ENCODE results near the gene CAT. TPM values are rescaled to one million over a fixed set of nuclear protein-coding genes. Genes with fewer than 3 reads are reported as not detected.
A peak's percentile ranks its signal among the peaks of the same experiment; 100 is the strongest.

The CAT gene
- polyA plus RNA-seq, 3 donors = 122 to 432 (median 429) TPM

GRCh38 chr11:34458525-34458924, 19.8 kb downstream of the CAT start:
- peaks cover 0 to 2% (median 0%) of the 10 kb centered on the region in 7 donors for H3K9me3 Mint-ChIP-seq
- no peak overlapping the region for H3K4me3 Mint-ChIP-seq
- Histone ChIP-seq H3K27ac (ENCODE audit: low read depth in 1 of 2, low read length in 2 of 2) (peak overlapping the region in 1 of 2 donors; percentile 27), H2AFZ (ENCODE audit: insufficient read depth, low read depth, low read length, poor library complexity, severe bottlenecking) (no peak overlapping the region), H3K79me2 (ENCODE audit: insufficient read depth, low read length) (peaks cover 69% of the 10 kb centered on the region), H3K27me3 (ENCODE audit: control insufficient read depth in 2 of 2, insufficient read depth in 2 of 2, low read length in 2 of 2) (no peaks in the 10 kb centered on the region), H3K9me3 (replicated peaks in 1 of 2; ENCODE audit: control insufficient read depth in 1 of 2, insufficient read depth in 1 of 2, low read length in 2 of 2) (no peaks in the 10 kb centered on the region), H4K20me1 (ENCODE audit: insufficient read depth, low read length) (peaks cover 38% of the 10 kb centered on the region), H3K9ac (ENCODE audit: insufficient read depth, low read length, poor library complexity, severe bottlenecking) (no peak overlapping the region), H3K4me2 (replicated peaks; ENCODE audit: extremely low read depth, low read length, poor library complexity, severe bottlenecking) (no peak overlapping the region), H3K4me3 (replicated peaks in 1 of 3; ENCODE audit: low read depth in 2 of 3, low read length in 3 of 3) (no peak overlapping the region), H3K36me3 (replicated peaks in 1 of 2; ENCODE audit: control insufficient read depth in 1 of 2, insufficient read depth in 2 of 2, low read length in 2 of 2) (peaks cover 96 to 100% of the 10 kb centered on the region in 2 donors), H3K4me1 (ENCODE audit: control insufficient read depth in 1 of 2, insufficient read depth in 2 of 2, low read length in 2 of 2) (no peaks in the 10 kb centered on the region)
- peaks cover 91 to 96% of the 10 kb centered on the region in 2 donors for H3K36me3 Mint-ChIP-seq
- no peak for DNase-seq
- no peaks in the 10 kb centered on the region for H3K4me1 Mint-ChIP-seq
- H3K27me3 Mint-ChIP-seq (ENCODE audit: low read depth in 3 of 3) = no peaks in the 10 kb centered on the region
- TF ChIP-seq, protein P1, sequence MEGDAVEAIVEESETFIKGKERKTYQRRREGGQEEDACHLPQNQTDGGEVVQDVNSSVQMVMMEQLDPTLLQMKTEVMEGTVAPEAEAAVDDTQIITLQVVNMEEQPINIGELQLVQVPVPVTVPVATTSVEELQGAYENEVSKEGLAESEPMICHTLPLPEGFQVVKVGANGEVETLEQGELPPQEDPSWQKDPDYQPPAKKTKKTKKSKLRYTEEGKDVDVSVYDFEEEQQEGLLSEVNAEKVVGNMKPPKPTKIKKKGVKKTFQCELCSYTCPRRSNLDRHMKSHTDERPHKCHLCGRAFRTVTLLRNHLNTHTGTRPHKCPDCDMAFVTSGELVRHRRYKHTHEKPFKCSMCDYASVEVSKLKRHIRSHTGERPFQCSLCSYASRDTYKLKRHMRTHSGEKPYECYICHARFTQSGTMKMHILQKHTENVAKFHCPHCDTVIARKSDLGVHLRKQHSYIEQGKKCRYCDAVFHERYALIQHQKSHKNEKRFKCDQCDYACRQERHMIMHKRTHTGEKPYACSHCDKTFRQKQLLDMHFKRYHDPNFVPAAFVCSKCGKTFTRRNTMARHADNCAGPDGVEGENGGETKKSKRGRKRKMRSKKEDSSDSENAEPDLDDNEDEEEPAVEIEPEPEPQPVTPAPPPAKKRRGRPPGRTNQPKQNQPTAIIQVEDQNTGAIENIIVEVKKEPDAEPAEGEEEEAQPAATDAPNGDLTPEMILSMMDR (IDR thresholded peaks at IDR 0.05) = no peak
- intact Hi-C loops (cut with micrococcal nuclease) = loop anchor here (10.0 kb wide), 2 partner anchors 54 to 94 kb away; no protein-coding TSS in a partner anchor
- WGBS (ENCODE audit: insufficient coverage) = no CpG with 5 or more reads among the region's 4 CpGs
- H3K27ac Mint-ChIP-seq = peak overlapping the region in 2 of 7 donors; percentile 54 to 57

GRCh38 chr11:34459507-34460162, 20.9 kb downstream of the CAT start:
- H3K4me1 ChIP-seq (ENCODE audit: control insufficient read depth in 1 of 2, insufficient read depth in 2 of 2, low read length in 2 of 2) = peaks cover 0 to 7% of the 10 kb centered on the region in 2 donors
- H3K27me3 Mint-ChIP-seq (ENCODE audit: low read depth in 3 of 3) = no peaks in the 10 kb centered on the region
- peaks cover 68% of the 10 kb centered on the region for H3K79me2 ChIP-seq (ENCODE audit: insufficient read depth, low read length)
- H3K4me3 ChIP-seq (replicated peaks in 1 of 3; ENCODE audit: low read depth in 2 of 3, low read length in 3 of 3) = no peak overlapping the region
- H3K9ac ChIP-seq (ENCODE audit: insufficient read depth, low read length, poor library complexity, severe bottlenecking) = no peak overlapping the region
- DNase-seq = no peak
- H3K27ac Mint-ChIP-seq = no peak overlapping the region
- peaks cover 96 to 100% of the 10 kb centered on the region in 2 donors for H3K36me3 ChIP-seq (replicated peaks in 1 of 2; ENCODE audit: control insufficient read depth in 1 of 2, insufficient read depth in 2 of 2, low read length in 2 of 2)
- 92% methylated on average over 2 of the region's 3 CpGs for WGBS (ENCODE audit: insufficient coverage)
- intact Hi-C loops (cut with micrococcal nuclease) = loop anchor here (10.0 kb wide), 3 partner anchors 55 to 285 kb away; no protein-coding TSS in a partner anchor
- peak overlapping the region in 1 of 2 donors; percentile 24 for H3K27ac ChIP-seq (ENCODE audit: low read depth in 1 of 2, low read length in 2 of 2)
- H3K9me3 ChIP-seq (replicated peaks in 1 of 2; ENCODE audit: control insufficient read depth in 1 of 2, insufficient read depth in 1 of 2, low read length in 2 of 2) = no peaks in the 10 kb centered on the region
- H3K4me1 Mint-ChIP-seq = peaks cover 5% of the 10 kb centered on the region
- TF ChIP-seq, protein P1 (IDR thresholded peaks at IDR 0.05) = no peak
- peaks cover 92 to 96% of the 10 kb centered on the region in 2 donors for H3K36me3 Mint-ChIP-seq
- H4K20me1 ChIP-seq (ENCODE audit: insufficient read depth, low read length) = peaks cover 38% of the 10 kb centered on the region
- no peak overlapping the region for H3K4me2 ChIP-seq (replicated peaks; ENCODE audit: extremely low read depth, low read length, poor library complexity, severe bottlenecking)
- H3K27me3 ChIP-seq (ENCODE audit: control insufficient read depth in 2 of 2, insufficient read depth in 2 of 2, low read length in 2 of 2) = no peaks in the 10 kb centered on the region
- peaks cover 0 to 3% (median 1%) of the 10 kb centered on the region in 7 donors for H3K9me3 Mint-ChIP-seq
- no peak overlapping the region for H2AFZ ChIP-seq (ENCODE audit: insufficient read depth, low read depth, low read length, poor library complexity, severe bottlenecking)
- no peak overlapping the region for H3K4me3 Mint-ChIP-seq
